ENCODE measurements around the gene IL13RA1. TPM values are rescaled to one million over a fixed set of nuclear protein-coding genes. Genes with fewer than 3 reads are reported as not detected.
"Not testable (repeated sequence)": the region's sequence is repeated elsewhere in the genome, so short reads cannot be mapped to it uniquely, and the experiment has no call there.

The IL13RA1 gene
- total RNA-seq, 4 donors from 2014 or later = 40.0 to 71.4 (median 46.8) TPM

DNA sequence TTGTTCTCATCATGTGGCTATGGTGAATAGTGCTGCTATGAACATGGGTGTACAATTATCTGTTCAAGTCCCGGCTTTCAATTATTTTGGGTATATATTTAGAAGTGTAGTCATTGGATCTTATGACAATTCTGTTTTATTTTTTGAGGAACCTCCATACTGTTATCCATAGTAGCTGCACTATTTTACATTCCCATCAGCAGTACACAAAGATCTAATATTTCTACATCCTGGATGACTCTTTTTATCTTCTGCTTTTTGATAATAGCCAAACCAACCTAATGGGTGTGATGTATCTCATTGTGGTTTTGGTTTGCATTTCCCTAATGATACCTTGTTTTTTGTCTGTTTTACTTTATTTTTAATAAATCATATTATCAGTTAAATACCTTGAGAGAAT lies 12.9 kb upstream of the IL13RA1 start:
- intact Hi-C loops (cut with DNase I) = no loop called here
- Histone ChIP-seq H3K36me3 (no peaks in the 10 kb centered on the region), H3K27ac (no peak overlapping the region), H3K4me3 (replicated peaks in 1 of 3) (no peak overlapping the region), H3K9me3 (no peaks in the 10 kb centered on the region), H3K27me3 (no peaks in the 10 kb centered on the region), H3K4me1 (no peaks in the 10 kb centered on the region)
- no peak for TF ChIP-seq CTCF (IDR thresholded peaks at IDR 0.05)
- no peak for TF ChIP-seq POLR2A (IDR thresholded peaks at IDR 0.05)
- WGBS, 2 donors = 82 to 90% methylated on average over 1 of the region's 1 CpG
- DNase-seq = no peak

DNA sequence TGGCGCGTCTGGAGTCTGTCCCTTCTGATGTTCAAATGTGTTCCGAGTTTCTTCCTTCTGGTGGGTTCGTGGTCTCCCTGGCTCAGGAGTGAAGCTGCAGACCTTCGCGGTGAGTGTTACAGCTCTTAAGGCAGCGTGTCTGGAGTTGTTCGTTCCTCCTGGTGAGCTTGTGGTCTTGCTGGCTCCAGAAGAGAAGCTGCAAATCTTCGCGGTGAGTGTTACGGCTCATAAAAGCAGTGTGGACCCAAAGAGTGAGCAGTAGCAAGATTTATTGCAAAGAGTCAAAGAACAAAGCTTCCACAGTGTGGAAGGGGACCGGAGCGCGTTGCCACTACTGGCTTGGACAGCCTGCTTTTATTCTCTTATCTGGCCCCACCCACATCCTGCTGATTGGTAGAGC lies 11.5 kb upstream of the IL13RA1 start:
- H3K27ac ChIP-seq; DNase-seq; H3K9me3 ChIP-seq; H3K4me3 ChIP-seq (replicated peaks in 1 of 3); H3K27me3 ChIP-seq; H3K36me3 ChIP-seq; H3K4me1 ChIP-seq; intact Hi-C loops (cut with DNase I): not testable (repeated sequence)
- 94 to 100% methylated on average over 2 to 14 of the region's 14 CpGs for WGBS, 2 donors

DNA sequence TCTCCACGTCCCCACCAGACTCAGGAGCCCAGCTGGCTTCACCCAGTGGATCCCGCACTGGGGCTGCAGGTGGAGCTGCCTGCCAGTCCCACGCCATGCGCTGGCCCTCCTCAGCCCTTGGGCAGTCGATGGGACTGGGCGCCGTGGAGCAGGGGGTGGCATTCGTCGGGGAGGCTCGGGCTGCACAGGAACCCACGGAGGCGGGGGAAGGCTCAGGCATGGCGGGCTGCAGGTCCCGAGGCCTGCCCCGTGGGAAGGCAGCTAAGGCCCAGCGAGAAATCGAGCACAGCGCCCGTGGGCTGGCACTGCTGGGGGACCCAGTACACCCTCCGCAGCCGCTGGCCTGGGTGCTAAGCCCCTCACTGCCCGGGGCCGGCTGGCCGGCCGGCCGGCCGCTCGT lies 10.6 kb upstream of the IL13RA1 start:
- H3K36me3 ChIP-seq; H3K4me3 ChIP-seq (replicated peaks in 1 of 3); DNase-seq; H3K27ac ChIP-seq; H3K9me3 ChIP-seq; H3K27me3 ChIP-seq; intact Hi-C loops (cut with DNase I); H3K4me1 ChIP-seq: not testable (repeated sequence)
- WGBS, 2 donors = 96 to 100% methylated on average over 3 to 4 of the region's 28 CpGs

- Histone ChIP-seq H3K27ac (no peak overlapping the region), H3K36me3 (no peaks in the 10 kb centered on the region), H3K4me1 (no peaks in the 10 kb centered on the region), H3K9me3 (no peaks in the 10 kb centered on the region), H3K4me3 (replicated peaks in 1 of 3) (no peak overlapping the region), H3K27me3 (no peaks in the 10 kb centered on the region)
- intact Hi-C loops (cut with DNase I) = no loop called here
- 75 to 83% methylated on average over 13 of the region's 13 CpGs for WGBS, 2 donors
- no peak for TF ChIP-seq POLR2A (IDR thresholded peaks at IDR 0.05)
- TF ChIP-seq CTCF (IDR thresholded peaks at IDR 0.05) = no peak
- DNase-seq = no peak
Measured at GRCh38 chrX:118717678-118718391, 9.6 kb upstream of the IL13RA1 start.

- H3K27ac ChIP-seq = no peak overlapping the region
- H3K9me3 ChIP-seq = no peaks in the 10 kb centered on the region
- WGBS, 2 donors = 90 to 96% methylated on average over 2 of the region's 2 CpGs
- no peak overlapping the region for H3K4me3 ChIP-seq (replicated peaks in 1 of 3)
- H3K4me1 ChIP-seq = no peaks in the 10 kb centered on the region
- DNase-seq = no peak
- H3K27me3 ChIP-seq = no peaks in the 10 kb centered on the region
- no peaks in the 10 kb centered on the region for H3K36me3 ChIP-seq
- intact Hi-C loops (cut with DNase I) = no loop called here
- TF ChIP-seq POLR2A (IDR thresholded peaks at IDR 0.05) = no peak
- no peak for TF ChIP-seq CTCF (IDR thresholded peaks at IDR 0.05)
Measured at GRCh38 chrX:118718737-118719136, 8.7 kb upstream of the IL13RA1 start.

- no peak overlapping the region for H3K27ac ChIP-seq
- no peaks in the 10 kb centered on the region for H3K36me3 ChIP-seq
- no peaks in the 10 kb centered on the region for H3K9me3 ChIP-seq
- WGBS, 2 donors = 79 to 91% methylated on average over 3 of the region's 3 CpGs
- H3K27me3 ChIP-seq = no peaks in the 10 kb centered on the region
- H3K4me1 ChIP-seq = peaks cover 0 to 6% of the 10 kb centered on the region in 2 donors
- H3K4me3 ChIP-seq (replicated peaks in 1 of 3) = no peak overlapping the region
- TF ChIP-seq POLR2A (IDR thresholded peaks at IDR 0.05) = no peak
- TF ChIP-seq CTCF (IDR thresholded peaks at IDR 0.05) = no peak
- intact Hi-C loops (cut with DNase I) = no loop called here
- no peak for DNase-seq
Measured at GRCh38 chrX:118720058-118720707, 7.2 kb upstream of the IL13RA1 start.

All from thyroid gland (tissue), 4 donors.